CD4-positive, alpha-beta T cell treated with Interleukin-15 for 1 hour (primary cell): Measurements from ENCODE around the gene ARNT2.

ENCODE experiments used
- DNase-seq: peaks from one replicate; pipeline ENCODE4 v3.0.0-alpha.2; 2020

ARNT2 gene

GRCh38 chr15:80604583-80605575 lies 200.7 kb downstream of the ARNT2 start:
- no peak for DNase-seq

GRCh38 chr15:80605591-80606150 lies 201.5 kb downstream of the ARNT2 start:
- DNase-seq, result no peak

GRCh38 chr15:80606511-80607071 lies 202.4 kb downstream of the ARNT2 start:
- DNase-seq, result no peak

- no peak for DNase-seq
Measured at GRCh38 chr15:80607287-80607980, 203.3 kb downstream of the ARNT2 start.

DNA sequence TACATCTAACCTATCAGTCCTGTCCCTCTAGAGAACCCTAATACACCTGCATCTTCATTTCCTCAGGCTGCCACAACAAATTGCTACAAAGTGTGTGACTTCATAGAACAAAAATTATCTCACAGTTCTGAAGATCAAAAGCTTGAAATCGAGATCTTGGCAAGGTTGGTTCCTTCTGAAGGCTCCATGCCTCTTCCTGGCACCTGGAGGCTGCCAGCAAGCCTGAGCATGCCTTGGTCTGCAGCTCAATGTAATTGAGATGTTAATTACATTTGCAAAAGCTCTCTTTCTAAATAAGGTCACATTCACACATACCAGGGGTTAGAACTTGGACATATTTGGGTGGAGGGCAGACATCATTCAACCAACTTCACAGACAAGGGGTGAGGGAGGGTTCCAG lies 204.5 kb downstream of the ARNT2 start:
- DNase-seq, result no peak

DNA sequence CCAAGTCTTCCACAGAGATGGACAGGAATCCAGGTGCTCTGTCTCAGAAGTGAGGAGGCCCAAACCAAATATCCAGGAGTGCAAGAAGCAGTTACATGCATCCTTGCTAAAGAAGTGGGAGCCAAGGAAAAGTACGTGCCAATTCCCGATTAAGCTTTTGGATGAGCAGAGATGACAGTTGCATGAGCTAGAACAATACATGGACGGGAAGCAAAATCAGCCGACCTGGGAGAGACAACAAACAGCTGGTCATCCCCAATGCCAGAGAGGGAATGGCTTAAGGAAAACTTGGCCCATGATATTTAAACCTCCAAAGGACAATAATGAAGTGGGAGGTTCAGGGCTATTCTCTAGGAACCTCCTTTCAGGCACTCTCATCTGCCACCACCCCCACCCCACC lies 204.9 kb downstream of the ARNT2 start:
- no peak for DNase-seq

DNA sequence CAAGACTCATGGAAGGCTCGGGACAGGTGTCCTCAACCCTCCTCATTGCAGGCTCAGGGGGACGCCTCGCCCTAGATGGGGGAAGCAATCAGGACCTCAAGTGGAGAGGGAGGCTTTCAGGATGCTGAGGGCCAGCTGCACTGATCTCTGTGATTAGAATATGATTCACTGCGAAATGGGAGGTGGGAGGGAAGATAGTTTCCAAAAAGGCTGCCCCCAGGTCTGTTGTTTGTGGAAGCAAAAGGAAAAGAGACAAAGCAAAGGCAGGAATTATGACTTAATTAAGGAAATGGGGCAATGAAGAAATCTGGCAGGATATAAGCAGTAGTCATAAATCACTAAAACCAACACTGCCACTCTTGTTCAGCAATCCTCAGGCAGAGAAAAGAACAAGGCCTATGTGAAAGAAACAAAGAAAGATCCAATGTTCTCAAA lies 205.3 kb downstream of the ARNT2 start:
- no peak for DNase-seq

- DNase-seq, result no peak
Measured at GRCh38 chr15:80611543-80612080, 207.4 kb downstream of the ARNT2 start.

DNA sequence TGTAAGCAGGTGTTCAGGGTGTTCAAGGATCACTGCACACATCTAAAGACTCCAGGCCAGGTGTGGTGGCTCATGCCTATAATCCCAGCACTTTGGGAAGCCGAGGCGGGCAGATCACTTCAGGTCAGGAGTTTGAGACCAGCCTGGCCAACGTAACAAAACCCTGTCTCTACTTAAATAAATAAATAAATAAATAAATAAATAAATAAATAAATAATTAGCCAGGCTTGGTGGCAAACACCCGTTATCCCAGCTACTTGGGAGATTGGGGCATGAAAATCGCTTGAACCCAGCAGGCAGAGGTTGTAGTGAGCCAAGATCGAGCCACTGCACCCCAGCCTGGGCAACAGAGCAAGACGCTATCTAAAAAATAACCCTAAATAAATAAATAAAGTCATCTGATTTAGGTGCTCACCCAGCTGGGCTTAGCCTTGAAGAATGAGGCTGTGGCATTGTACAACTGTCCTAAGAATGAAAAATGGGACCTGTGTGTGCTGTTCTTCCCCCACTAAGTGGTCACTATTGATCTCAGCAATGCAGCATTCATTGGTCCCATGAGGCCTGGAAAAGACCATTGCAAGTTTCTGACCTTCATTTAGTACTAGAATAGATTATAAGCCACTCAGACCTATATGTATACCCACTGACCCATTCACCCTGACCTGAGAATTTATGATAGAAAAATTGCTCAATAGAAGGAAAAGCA lies 208.1 kb downstream of the ARNT2 start:
- DNase-seq, result no peak

DNA sequence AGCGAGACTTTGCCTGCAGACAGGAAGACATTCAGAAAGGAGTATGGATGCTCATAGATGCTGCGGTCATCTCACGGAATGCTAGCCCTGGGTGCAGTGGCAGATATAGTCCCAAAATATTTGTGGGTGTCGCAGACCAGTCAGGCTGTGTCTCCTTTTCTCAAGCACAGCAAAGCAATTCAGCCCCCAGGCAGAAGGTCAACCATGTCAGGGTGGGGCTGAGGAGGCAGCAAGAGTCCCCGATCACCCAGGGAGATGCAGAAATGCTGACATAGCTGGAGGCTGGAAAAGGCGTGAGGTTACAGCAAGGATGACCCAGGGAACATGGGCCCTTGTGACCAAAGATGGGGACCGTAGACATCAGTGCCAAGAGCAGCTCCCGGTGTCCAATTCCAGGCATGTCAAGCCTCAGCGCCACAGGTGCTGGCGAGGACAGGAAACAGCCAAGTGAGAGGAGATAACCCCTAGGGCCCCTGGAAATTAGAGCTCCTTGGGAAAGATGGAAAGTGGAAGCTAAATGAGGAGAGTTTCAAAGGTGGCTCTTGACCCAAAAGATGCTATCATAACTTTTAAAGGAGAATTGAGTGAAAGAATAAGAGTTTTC lies 209.7 kb downstream of the ARNT2 start:
- DNase-seq, result no peak

DNA sequence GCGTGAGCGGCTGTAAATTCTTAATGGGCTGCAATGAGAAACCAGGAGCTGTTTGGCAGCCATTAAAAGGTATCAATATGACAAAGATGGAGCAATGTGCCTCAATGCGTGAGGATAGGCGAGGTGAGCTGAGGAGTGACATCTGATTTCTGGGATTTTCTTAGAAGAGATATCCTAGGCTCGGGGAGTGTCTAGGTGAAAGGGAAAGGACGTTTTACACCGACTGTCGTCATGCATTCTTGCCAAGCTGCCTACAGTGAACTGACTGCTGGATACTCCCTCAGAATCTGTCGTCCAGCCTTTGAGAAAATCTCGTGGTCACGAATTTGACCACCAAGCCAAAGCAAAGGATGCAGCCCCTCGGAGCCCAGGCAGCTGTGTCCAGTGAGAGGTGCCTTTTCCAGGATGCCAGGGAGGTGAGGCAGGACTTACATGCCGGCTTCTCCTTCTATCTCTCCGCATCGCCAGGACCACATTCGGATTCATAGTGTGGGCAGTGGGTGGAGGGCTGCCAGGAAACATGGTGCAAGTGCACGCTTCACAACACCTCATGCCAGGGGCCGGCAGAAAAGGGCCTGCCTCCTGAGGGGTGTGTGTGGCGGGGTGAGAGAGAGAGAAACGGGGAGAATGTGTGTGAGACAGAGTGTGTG lies 210.7 kb downstream of the ARNT2 start:
- DNase-seq, result no peak

DNA sequence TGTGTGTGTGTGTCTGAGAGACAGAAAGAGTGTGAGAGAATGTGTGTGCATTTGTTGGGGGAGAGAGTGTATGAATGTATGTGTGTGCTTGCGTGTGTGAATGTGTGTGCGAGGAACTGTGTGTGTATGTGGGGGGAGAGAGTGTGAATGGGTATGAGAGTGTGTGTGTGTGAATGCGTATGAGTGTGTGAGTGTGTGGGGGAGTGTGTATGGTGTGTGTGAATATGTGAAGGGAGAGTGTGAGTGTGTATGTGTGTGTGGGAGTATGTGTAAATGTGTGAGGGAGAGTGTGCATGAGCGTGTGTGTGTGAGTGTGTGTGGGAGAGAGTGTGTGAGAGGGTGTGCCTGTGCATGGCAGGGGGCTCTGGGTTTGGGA lies 211.2 kb downstream of the ARNT2 start:
- DNase-seq, result no peak

DNA sequence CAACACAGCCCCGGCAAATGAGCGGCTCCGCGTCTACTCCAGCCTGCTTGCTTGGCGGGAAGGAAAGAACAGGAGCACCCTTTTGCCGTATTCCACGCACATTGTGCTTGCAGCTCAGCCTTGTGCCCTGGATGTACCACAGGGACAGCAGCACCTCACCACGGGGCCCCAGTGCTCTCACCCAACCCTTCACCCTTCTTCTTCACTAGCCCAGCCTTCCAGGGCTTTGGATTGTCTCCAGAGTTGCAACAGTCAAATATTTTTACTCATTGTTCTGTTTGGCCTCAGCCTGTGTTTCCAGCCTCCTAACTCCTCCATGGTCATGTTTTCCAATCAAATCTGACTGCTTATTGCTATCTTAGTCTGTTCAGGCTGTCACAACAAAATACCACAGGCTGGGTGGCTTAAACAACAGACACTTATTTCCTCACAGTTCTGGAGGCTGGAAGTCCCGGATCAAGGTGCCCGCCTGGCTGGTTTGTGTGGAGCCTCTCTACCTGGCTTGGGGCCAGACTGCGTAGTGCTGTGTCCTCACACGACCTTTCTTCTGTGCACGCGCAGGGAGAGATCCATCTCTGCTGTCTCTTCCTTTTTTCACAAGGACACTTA lies 211.7 kb downstream of the ARNT2 start:
- DNase-seq, result no peak

- DNase-seq, result no peak
Measured at GRCh38 chr15:80618685-80619400, 214.7 kb downstream of the ARNT2 start.

GRCh38 chr15:80619680-80620079 lies 215.5 kb downstream of the ARNT2 start:
- DNase-seq, result no peak

DNA sequence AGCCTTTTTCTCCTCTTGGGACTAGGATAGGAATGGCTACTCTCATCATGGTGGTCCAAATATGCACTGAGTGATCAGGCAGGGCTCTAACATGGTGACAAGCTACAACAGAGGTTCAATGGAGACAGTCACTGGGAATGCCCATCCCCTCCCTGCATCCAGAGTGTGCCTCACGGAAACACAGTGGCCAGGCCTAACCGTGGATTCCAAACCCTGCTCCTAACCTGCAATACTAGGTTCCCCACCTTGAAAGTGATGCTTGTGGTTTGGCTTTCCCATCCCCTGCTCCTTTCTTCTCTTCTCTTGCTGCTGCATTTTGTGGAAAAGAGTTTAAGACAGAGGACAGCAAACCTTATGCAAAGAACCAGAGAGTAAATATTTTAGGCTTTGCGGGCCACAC lies 216.0 kb downstream of the ARNT2 start:
- no peak for DNase-seq

DNA sequence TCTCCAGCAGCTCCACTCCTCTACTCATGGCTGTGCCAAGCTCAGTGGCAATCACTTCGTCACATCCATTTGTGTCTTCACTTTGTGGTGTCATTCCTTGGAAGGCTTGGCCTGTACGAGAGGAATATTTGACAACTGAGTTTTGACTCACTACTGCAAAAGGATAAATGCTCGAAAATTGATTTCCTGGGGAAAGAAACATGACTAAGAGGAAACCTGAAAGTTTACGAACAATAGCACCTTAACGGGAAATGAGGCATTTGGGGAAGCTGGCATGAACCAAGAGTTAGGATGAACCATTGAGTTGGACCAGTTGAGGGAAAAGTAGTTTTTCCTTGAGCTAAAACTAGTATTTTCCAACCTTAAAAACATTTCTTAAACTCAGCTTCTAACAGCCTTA lies 216.7 kb downstream of the ARNT2 start:
- DNase-seq, result no peak

- DNase-seq, result no peak
Measured at GRCh38 chr15:80626643-80627120, 222.5 kb downstream of the ARNT2 start.

- no peak for DNase-seq
Measured at GRCh38 chr15:80629355-80629754, 225.2 kb downstream of the ARNT2 start.

GRCh38 chr15:80630981-80631380 lies 226.8 kb downstream of the ARNT2 start:
- no peak for DNase-seq
